Tibial nerve (tissue), 4 donors: ENCODE measurements around the gene AKAIN1. TPM values are rescaled to one million over a fixed set of nuclear protein-coding genes. Genes with fewer than 3 reads are reported as not detected.

Experiments used
- DNase-seq, 2 donors: peaks; one replicate each; pipeline ENCODE4 v3.0.0-alpha.2; 2019; ENCODE audit warnings: low spot score in 2 of 2
- H3K27ac ChIP-seq, 4 donors: fragments of 200-600 bp; sonication (generic) in 3 of 4; one replicate each; pipeline ENCODE4 v1.5.1; 2017 to 2019; ENCODE audit warnings: mild to moderate bottlenecking in 1 of 4
- H3K27me3 ChIP-seq, 2 donors: fragments of 200-600 bp; sonication (generic) in 1 of 2; one replicate each; pipeline versions ENCODE4 v1.5.1 to v1.6.0; 2017 to 2019
- H3K36me3 ChIP-seq, 3 donors: fragments of 200-600 bp; sonication (generic); one replicate each; pipeline ENCODE4 v1.5.1; 2018 to 2019
- H3K4me1 ChIP-seq, 4 donors: fragments of 200-600 bp; sonication (generic) in 3 of 4; one replicate each; pipeline ENCODE4 v1.5.1; 2017 to 2019
- H3K4me3 ChIP-seq, 4 donors: fragments of 200-600 bp; sonication (generic) in 3 of 4; one replicate each; pipeline ENCODE4 v1.5.1; 2017 to 2019; ENCODE audit warnings: mild to moderate bottlenecking in 1 of 4, moderate library complexity in 1 of 4
- H3K9me3 ChIP-seq, 4 donors: fragments of 200-600 bp; sonication (generic) in 3 of 4; one replicate each; pipeline ENCODE4 v1.5.1; 2017 to 2019
- EP300 ChIP-seq, 2 donors: sonication (generic); formaldehyde crosslinking; IDR thresholded peaks; one replicate each; pipeline ENCODE4 v1.6.1; 2017; ENCODE audit warnings: antibody characterized with exemption in 2 of 2, mild to moderate bottlenecking in 1 of 2
- POLR2A ChIP-seq, 2 donors: fragments of 450-650 bp; IDR thresholded peaks; one replicate each; pipeline ENCODE4 v1.6.1; 2017; ENCODE audit warnings: antibody characterized with exemption in 2 of 2, mild to moderate bottlenecking in 2 of 2, moderate library complexity in 2 of 2
- WGBS, 2 donors: methylation state at CpG; one replicate each; pipeline ENCODE4 v1.1.5; 2018; 5-methylcytosine and 5-hydroxymethylcytosine counted together
- total RNA-seq, 4 donors: library from RNA; depleted of rRNA; stranded (reverse); fragments of >200 nt; gene quantifications; one replicate each; pipeline ENCODE4 v1.1.0, GENCODE V29; 2016
- TF ChIP-seq, protein P1 (sequence below), 5 experiments: fragments of 200-600 bp in 3 of 5; fragments of 450-650 bp in 2 of 5; sonication (generic) in 3 of 5; IDR thresholded peaks; one replicate each; pipeline ENCODE4 v1.5.1; 2016 to 2019; ENCODE audit warnings: antibody characterized with exemption in 5 of 5, mild to moderate bottlenecking in 3 of 5, moderate library complexity in 2 of 5

AKAIN1 gene
- total RNA-seq, 4 donors from 2014 or later, result not detected

DNA sequence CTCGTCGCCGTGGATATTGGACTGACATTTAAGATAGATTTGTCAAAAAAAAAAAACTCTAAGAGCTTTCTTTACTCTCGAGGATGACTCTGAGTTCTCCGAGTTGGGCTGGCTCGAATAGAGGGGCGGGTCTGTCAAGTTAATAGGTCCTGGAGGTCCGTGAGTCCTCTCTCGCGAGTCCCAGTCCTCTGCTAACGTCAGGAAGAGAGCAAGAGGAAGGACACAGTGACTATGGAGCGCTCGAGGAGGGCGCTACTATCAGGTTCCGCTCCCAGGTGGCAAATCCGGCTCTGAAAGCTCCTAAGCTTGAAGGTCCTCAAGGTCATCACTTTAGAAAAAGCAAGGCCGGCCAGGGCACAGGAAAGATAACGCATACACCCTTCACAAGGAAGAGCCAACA, 404 bp upstream of the AKAIN1 start:
- Histone ChIP-seq H3K4me1 (peaks cover 0 to 8% (median 0%) of the 10 kb centered on the region in 4 donors), H3K36me3 (no peaks in the 10 kb centered on the region), H3K27me3 (peaks cover 0 to 52% of the 10 kb centered on the region in 2 donors), H3K9me3 (peaks cover 0 to 5% (median 0%) of the 10 kb centered on the region in 4 donors), H3K4me3 (no peak overlapping the region), H3K27ac (no peak overlapping the region)
- no peak for TF ChIP-seq POLR2A (IDR thresholded peaks at IDR 0.05)
- TF ChIP-seq, protein P1, sequence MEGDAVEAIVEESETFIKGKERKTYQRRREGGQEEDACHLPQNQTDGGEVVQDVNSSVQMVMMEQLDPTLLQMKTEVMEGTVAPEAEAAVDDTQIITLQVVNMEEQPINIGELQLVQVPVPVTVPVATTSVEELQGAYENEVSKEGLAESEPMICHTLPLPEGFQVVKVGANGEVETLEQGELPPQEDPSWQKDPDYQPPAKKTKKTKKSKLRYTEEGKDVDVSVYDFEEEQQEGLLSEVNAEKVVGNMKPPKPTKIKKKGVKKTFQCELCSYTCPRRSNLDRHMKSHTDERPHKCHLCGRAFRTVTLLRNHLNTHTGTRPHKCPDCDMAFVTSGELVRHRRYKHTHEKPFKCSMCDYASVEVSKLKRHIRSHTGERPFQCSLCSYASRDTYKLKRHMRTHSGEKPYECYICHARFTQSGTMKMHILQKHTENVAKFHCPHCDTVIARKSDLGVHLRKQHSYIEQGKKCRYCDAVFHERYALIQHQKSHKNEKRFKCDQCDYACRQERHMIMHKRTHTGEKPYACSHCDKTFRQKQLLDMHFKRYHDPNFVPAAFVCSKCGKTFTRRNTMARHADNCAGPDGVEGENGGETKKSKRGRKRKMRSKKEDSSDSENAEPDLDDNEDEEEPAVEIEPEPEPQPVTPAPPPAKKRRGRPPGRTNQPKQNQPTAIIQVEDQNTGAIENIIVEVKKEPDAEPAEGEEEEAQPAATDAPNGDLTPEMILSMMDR (IDR thresholded peaks at IDR 0.05), result no peak
- TF ChIP-seq EP300 (IDR thresholded peaks at IDR 0.05), result no peak
- 5 to 6% methylated on average over 18 of the region's 18 CpGs for WGBS, 2 donors
- DNase-seq, result no peak

GRCh38 chr18:5196253-5197031, 615 bp downstream of the AKAIN1 start:
- Histone ChIP-seq H3K36me3 (no peaks in the 10 kb centered on the region), H3K4me1 (peaks cover 0 to 8% (median 0%) of the 10 kb centered on the region in 4 donors), H3K9me3 (peaks cover 0 to 5% (median 0%) of the 10 kb centered on the region in 4 donors), H3K4me3 (no peak overlapping the region), H3K27me3 (peaks cover 0 to 52% of the 10 kb centered on the region in 2 donors), H3K27ac (no peak overlapping the region)
- WGBS, 2 donors, result 3 to 4% methylated on average over 46 to 50 of the region's 50 CpGs
- TF ChIP-seq POLR2A (IDR thresholded peaks at IDR 0.05) (no peak), EP300 (IDR thresholded peaks at IDR 0.05) (no peak)
- TF ChIP-seq, protein P1 (IDR thresholded peaks at IDR 0.05), result no peak
- DNase-seq, result no peak

DNA sequence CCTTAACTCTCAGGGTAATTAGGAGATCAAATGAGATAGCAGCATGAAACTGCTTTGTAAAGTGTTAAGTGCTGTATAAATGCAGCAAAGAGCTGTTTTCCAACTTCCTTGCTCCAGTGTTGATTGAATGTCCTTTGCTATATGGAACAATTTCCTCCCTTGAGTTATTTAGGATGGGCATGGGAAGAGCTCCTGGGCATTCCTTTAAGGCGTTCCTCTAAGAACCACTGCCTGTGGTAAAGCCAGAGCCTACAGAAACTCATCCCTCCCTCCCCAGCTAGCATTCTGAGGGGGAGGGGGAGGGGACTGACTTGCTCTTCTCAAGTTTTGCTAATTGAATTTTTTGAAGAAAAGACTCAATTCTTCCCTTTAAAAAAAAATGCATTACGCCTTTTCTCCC, 1.4 kb downstream of the AKAIN1 start:
- Histone ChIP-seq H3K4me1 (peaks cover 0 to 8% (median 0%) of the 10 kb centered on the region in 4 donors), H3K27me3 (peaks cover 0 to 52% of the 10 kb centered on the region in 2 donors), H3K4me3 (no peak overlapping the region), H3K27ac (no peak overlapping the region), H3K9me3 (peaks cover 0 to 5% (median 0%) of the 10 kb centered on the region in 4 donors), H3K36me3 (no peaks in the 10 kb centered on the region)
- 31 to 43% methylated on average over 2 of the region's 2 CpGs for WGBS, 2 donors
- no peak for DNase-seq
- TF ChIP-seq POLR2A (IDR thresholded peaks at IDR 0.05), result no peak

GRCh38 chr18:5180254-5180653, 16.8 kb downstream of the AKAIN1 start:
- no peak overlapping the region for H3K4me3 ChIP-seq
- H3K4me1 ChIP-seq, result no peaks in the 10 kb centered on the region
- TF ChIP-seq POLR2A (IDR thresholded peaks at IDR 0.05) (no peak), EP300 (IDR thresholded peaks at IDR 0.05) (no peak)
- TF ChIP-seq, protein P1 (IDR thresholded peaks at IDR 0.05), result no peak
- 88 to 89% methylated on average over 3 of the region's 3 CpGs for WGBS, 2 donors
- H3K9me3 ChIP-seq, result no peaks in the 10 kb centered on the region
- DNase-seq, result no peak
- H3K27me3 ChIP-seq, result no peaks in the 10 kb centered on the region
- H3K27ac ChIP-seq, result no peak overlapping the region
- no peaks in the 10 kb centered on the region for H3K36me3 ChIP-seq

DNA sequence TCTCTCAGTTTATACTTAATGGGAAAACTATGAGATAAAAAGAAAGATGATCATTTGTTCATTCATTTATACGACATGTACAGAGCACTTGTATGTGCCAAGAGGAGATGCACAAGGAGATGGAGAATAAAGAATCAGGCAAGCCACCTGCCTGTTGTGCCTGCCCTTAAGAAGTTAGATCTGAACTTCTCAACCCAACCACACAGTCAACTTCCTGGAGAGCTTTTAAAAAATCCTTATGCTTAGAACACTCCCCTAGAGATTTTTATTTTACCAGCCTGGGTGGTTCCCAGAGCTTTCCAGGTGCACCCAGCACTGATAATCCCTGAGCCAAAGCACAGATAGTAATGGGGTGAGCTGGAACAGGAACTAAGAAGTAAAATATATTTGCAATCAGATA, 18.5 kb downstream of the AKAIN1 start:
- no peak overlapping the region for H3K27ac ChIP-seq
- 80 to 96% methylated on average over 1 of the region's 1 CpG for WGBS, 2 donors
- H3K4me1 ChIP-seq, result no peaks in the 10 kb centered on the region
- TF ChIP-seq EP300 (IDR thresholded peaks at IDR 0.05) (no peak), POLR2A (IDR thresholded peaks at IDR 0.05) (no peak)
- TF ChIP-seq, protein P1 (IDR thresholded peaks at IDR 0.05), result no peak
- H3K36me3 ChIP-seq, result no peaks in the 10 kb centered on the region
- DNase-seq, result no peak
- H3K9me3 ChIP-seq, result no peaks in the 10 kb centered on the region
- no peak overlapping the region for H3K4me3 ChIP-seq
- H3K27me3 ChIP-seq, result no peaks in the 10 kb centered on the region
